Prostate gland (tissue), 2 donors: ENCODE results near the gene NMNAT3.

ENCODE experiments used
- POLR2A ChIP-seq: fragments of 450-650 bp; IDR thresholded peaks from one replicate; pipeline ENCODE4 v1.6.1; 2016; ENCODE audit warnings: antibody characterized with exemption, mild to moderate bottlenecking
- TF ChIP-seq, protein P1 (sequence below), 4 experiments: fragments of 200-600 bp in 2 of 4; fragments of 450-650 bp in 2 of 4; sonication (generic) in 2 of 4; IDR thresholded peaks; 1 replicate in 3 of 4; 2 replicates in 1 of 4; pipeline ENCODE4 v1.5.1; 2016 to 2019; ENCODE audit warnings: antibody characterized with exemption in 4 of 4, mild to moderate bottlenecking in 2 of 4, moderate library complexity in 2 of 4

DNA sequence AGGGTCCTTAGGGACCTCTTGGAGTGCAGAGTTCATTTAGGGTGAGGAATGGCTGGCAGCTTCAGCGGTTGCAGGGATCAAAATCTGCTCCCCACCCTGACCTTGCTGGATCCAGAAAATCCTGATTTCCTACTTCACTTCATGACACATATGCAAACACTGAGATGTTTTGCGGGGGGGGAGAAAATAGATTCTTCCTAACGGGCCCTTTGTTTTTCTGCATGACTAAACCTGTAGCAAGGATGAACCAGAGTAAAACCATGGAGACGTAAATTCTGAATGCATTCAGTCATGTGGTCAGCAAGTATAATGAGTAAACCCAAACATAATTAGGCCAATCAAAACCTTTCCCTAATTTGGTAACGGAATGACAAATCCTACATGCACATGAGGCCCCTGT is 118.2 kb downstream of the NMNAT3 start:
- TF ChIP-seq POLR2A: no peak
- TF ChIP-seq, protein P1, sequence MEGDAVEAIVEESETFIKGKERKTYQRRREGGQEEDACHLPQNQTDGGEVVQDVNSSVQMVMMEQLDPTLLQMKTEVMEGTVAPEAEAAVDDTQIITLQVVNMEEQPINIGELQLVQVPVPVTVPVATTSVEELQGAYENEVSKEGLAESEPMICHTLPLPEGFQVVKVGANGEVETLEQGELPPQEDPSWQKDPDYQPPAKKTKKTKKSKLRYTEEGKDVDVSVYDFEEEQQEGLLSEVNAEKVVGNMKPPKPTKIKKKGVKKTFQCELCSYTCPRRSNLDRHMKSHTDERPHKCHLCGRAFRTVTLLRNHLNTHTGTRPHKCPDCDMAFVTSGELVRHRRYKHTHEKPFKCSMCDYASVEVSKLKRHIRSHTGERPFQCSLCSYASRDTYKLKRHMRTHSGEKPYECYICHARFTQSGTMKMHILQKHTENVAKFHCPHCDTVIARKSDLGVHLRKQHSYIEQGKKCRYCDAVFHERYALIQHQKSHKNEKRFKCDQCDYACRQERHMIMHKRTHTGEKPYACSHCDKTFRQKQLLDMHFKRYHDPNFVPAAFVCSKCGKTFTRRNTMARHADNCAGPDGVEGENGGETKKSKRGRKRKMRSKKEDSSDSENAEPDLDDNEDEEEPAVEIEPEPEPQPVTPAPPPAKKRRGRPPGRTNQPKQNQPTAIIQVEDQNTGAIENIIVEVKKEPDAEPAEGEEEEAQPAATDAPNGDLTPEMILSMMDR (IDR thresholded peaks at IDR 0.05): no peak
